Breast epithelium (tissue), 3 donors: ENCODE measurements around the gene RNASE8.

ENCODE experiments used
- POLR2A ChIP-seq: fragments of 450-650 bp; IDR thresholded peaks from one replicate; pipeline ENCODE4 v1.6.1; 2016; ENCODE audit warnings: antibody characterized with exemption, mild to moderate bottlenecking, moderate library complexity
- POLR2AphosphoS5 ChIP-seq, 3 donors: sonication (generic); formaldehyde crosslinking; IDR thresholded peaks; one replicate each; pipeline ENCODE4 v1.6.1; 2017; ENCODE audit warnings: antibody characterized with exemption in 3 of 3
- TF ChIP-seq, protein P1 (sequence below), 3 donors: fragments of 450-650 bp; IDR thresholded peaks; one replicate each; pipeline ENCODE4 v1.5.1; 2016 to 2017; ENCODE audit warnings: antibody characterized with exemption in 3 of 3, mild to moderate bottlenecking in 3 of 3, moderate library complexity in 3 of 3

DNA sequence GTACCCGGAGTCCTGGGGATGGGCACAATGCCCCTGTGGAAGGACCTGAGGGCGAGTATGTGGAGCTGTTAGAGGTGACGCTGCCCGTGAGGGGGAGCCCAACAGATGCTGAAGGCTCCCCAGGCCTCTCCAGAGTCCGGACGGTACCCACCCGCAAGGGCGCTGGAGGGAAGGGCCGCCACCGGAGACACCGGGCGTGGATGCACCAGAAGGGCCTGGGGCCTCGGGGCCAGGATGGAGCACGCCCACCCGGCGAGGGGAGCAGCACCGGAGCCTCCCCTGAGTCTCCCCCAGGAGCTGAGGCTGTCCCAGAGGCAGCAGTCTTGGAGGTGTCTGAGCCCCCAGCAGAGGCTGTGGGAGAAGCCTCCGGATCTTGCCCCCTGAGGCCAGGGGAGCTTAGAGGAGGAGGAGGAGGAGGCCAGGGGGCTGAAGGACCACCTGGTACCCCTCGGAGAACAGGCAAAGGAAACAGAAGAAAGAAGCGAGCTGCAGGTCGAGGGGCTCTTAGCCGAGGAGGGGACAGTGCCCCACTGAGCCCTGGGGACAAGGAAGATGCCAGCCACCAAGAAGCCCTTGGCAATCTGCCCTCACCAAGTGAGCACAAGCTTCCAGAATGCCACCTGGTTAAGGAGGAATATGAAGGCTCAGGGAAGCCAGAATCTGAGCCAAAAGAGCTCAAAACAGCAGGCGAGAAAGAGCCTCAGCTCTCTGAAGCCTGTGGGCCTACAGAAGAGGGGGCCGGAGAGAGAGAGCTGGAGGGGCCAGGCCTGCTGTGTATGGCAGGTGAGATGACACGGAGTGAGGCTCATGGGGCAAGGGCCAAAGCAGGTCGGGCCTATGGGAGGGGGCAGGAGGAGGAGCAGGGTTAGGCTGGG lies 17.0 kb downstream of the RNASE8 start:
- TF ChIP-seq, protein P1, sequence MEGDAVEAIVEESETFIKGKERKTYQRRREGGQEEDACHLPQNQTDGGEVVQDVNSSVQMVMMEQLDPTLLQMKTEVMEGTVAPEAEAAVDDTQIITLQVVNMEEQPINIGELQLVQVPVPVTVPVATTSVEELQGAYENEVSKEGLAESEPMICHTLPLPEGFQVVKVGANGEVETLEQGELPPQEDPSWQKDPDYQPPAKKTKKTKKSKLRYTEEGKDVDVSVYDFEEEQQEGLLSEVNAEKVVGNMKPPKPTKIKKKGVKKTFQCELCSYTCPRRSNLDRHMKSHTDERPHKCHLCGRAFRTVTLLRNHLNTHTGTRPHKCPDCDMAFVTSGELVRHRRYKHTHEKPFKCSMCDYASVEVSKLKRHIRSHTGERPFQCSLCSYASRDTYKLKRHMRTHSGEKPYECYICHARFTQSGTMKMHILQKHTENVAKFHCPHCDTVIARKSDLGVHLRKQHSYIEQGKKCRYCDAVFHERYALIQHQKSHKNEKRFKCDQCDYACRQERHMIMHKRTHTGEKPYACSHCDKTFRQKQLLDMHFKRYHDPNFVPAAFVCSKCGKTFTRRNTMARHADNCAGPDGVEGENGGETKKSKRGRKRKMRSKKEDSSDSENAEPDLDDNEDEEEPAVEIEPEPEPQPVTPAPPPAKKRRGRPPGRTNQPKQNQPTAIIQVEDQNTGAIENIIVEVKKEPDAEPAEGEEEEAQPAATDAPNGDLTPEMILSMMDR (IDR thresholded peaks at IDR 0.05): no peak
- TF ChIP-seq POLR2A: no peak
- TF ChIP-seq POLR2AphosphoS5 (IDR thresholded peaks at IDR 0.05): no peak
